ENCODE data around the gene JAK3. TPM values are rescaled to one million over a fixed set of nuclear protein-coding genes. Genes with fewer than 3 reads are reported as not detected.

The JAK3 gene
- total RNA-seq, 1 donor from 2014 or later = 30.9 TPM

GRCh38 chr19:17866312-17866963, 18.7 kb upstream of the JAK3 start:
- H3K27ac Mint-ChIP-seq (ENCODE audit: unreplicated experiment) = no peak overlapping the region
- H3K4me1 Mint-ChIP-seq (ENCODE audit: unreplicated experiment) = peaks cover 4% of the 10 kb centered on the region
- no peak overlapping the region for H3K4me3 Mint-ChIP-seq (ENCODE audit: unreplicated experiment)
- no peaks in the 10 kb centered on the region for H3K9me3 Mint-ChIP-seq (ENCODE audit: unreplicated experiment)
- DNase-seq (ENCODE audit: low spot score) = no peak
- H3K27me3 Mint-ChIP-seq (ENCODE audit: unreplicated experiment) = peaks cover 11% of the 10 kb centered on the region
- peaks cover 26% of the 10 kb centered on the region for H3K36me3 Mint-ChIP-seq (ENCODE audit: low read depth, unreplicated experiment)
- no peak for TF ChIP-seq CTCF (IDR thresholded peaks at IDR 0.05; ENCODE audit: unreplicated experiment)

GRCh38 chr19:17865364-17866311, 17.9 kb upstream of the JAK3 start:
- DNase-seq (ENCODE audit: low spot score) = no peak
- Mint-ChIP-seq H3K9me3 (ENCODE audit: unreplicated experiment) (no peaks in the 10 kb centered on the region), H3K27ac (ENCODE audit: unreplicated experiment) (peak overlapping the region; percentile 70), H3K27me3 (ENCODE audit: unreplicated experiment) (peaks cover 10% of the 10 kb centered on the region), H3K4me3 (ENCODE audit: unreplicated experiment) (no peak overlapping the region), H3K36me3 (ENCODE audit: low read depth, unreplicated experiment) (peaks cover 31% of the 10 kb centered on the region), H3K4me1 (ENCODE audit: unreplicated experiment) (peaks cover 12% of the 10 kb centered on the region)
- TF ChIP-seq CTCF (IDR thresholded peaks at IDR 0.05; ENCODE audit: unreplicated experiment) = no peak

- peaks cover 20% of the 10 kb centered on the region for H3K4me1 Mint-ChIP-seq (ENCODE audit: unreplicated experiment)
- no peak overlapping the region for H3K4me3 Mint-ChIP-seq (ENCODE audit: unreplicated experiment)
- no peak for DNase-seq (ENCODE audit: low spot score)
- H3K27ac Mint-ChIP-seq (ENCODE audit: unreplicated experiment) = no peak overlapping the region
- H3K9me3 Mint-ChIP-seq (ENCODE audit: unreplicated experiment) = no peaks in the 10 kb centered on the region
- TF ChIP-seq CTCF (IDR thresholded peaks at IDR 0.05; ENCODE audit: unreplicated experiment) = no peak
- peaks cover 31% of the 10 kb centered on the region for H3K36me3 Mint-ChIP-seq (ENCODE audit: low read depth, unreplicated experiment)
- H3K27me3 Mint-ChIP-seq (ENCODE audit: unreplicated experiment) = peaks cover 10% of the 10 kb centered on the region
These were observed 15.9 kb upstream of the JAK3 start for GRCh38 chr19:17863520-17864182.

- H3K4me1 Mint-ChIP-seq (ENCODE audit: unreplicated experiment) = peaks cover 20% of the 10 kb centered on the region
- no peak overlapping the region for H3K27ac Mint-ChIP-seq (ENCODE audit: unreplicated experiment)
- H3K4me3 Mint-ChIP-seq (ENCODE audit: unreplicated experiment) = no peak overlapping the region
- H3K36me3 Mint-ChIP-seq (ENCODE audit: low read depth, unreplicated experiment) = peaks cover 31% of the 10 kb centered on the region
- DNase-seq (ENCODE audit: low spot score) = no peak
- H3K9me3 Mint-ChIP-seq (ENCODE audit: unreplicated experiment) = no peaks in the 10 kb centered on the region
- peaks cover 9% of the 10 kb centered on the region for H3K27me3 Mint-ChIP-seq (ENCODE audit: unreplicated experiment)
- no peak for TF ChIP-seq CTCF (IDR thresholded peaks at IDR 0.05; ENCODE audit: unreplicated experiment)
These were observed 15.1 kb upstream of the JAK3 start for GRCh38 chr19:17862711-17863519.

All from endothelial cell (in vitro differentiated cells).